Measurements from ENCODE around the gene ANKRD30BL.
"Not testable (repeated sequence)": the region's sequence is repeated elsewhere in the genome, so short reads cannot be mapped to it uniquely, and the experiment has no call there.

ANKRD30BL gene, protein sequence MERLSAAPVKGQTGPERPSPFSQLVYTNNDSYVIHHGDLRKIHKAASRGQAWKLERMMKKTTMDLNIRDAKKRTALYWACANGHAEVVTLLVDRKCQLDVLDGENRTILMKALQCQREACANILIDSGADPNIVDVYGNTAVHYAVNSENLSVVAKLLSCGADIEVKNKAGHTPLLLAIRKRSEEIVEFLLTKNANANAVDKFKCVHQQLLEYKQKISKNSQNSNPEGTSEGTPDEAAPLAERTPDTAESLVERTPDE

DNA sequence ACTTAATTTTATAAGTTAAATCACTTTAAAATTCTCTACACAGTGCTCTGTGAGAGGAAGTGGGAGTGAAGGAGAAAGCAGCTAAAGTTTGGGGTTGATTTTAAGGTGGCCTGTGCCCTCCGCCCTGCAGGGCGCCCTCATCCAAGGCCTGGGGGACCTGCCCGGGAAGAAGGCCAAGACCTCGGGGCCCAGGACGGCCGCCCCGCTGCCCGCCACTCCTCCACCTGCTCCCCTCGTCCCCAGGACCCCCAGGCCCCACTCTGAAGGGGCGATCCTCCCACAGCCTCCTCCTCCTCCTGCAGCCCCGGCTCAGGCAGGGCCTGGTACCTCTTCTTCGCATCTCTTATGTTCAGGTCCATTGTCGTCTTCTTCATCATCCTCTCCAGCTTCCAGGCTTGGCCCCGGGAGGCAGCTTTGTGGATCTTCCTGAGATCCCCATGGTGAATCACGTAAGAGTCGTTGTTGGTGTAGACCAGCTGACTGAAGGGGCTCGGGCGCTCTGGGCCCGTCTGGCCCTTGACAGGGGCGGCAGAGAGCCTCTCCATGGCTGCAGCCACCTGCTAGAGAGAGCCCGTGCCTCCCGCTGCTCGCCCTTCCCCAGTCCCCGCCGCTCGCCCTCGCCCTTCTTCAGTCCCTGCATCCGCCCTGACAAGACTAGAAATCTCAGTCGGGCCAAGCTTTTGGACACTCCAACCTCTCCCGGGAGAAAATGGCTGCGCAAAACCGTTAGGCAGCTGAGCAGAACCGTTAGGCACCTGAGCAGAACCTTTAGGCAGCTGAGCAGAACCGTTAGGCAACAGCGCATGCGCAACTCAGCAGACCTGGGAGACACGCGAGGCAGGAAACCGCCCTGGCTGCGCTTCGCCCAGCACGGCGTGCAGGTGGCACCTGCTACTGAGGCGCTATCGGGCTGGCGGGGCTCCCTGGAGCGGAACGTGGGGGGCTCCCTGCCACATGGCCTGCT, at the start of gene ANKRD30BL:
Gene ANKRD30BL (minus strand): TSS at position 792 of the 964 bp plus-strand sequence. CDS start 247 bp downstream, at position 545.
- DNase-seq (ENCODE audit: low spot score) = not testable (repeated sequence)

DNA sequence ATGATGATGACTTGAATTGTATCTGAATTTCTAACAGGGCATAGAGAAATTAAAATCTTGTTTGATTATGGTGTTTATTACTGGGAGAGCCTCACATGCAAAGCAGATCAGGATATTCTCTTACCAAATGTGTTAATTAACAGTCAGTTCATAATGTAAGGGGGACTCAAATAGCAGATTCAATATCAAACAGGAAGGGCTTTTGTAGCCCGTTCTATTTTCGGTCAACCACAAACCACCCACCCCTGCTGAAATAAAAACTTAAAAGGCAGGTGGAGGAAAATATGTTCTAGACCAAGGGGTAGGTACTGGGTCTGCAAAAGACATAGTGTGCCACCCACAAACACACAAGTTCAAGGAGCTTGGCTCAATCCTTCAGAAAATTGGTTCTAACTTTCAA, 41.1 kb upstream of the ANKRD30BL start:
- DNase-seq (ENCODE audit: low spot score) = not testable (repeated sequence)

DNA sequence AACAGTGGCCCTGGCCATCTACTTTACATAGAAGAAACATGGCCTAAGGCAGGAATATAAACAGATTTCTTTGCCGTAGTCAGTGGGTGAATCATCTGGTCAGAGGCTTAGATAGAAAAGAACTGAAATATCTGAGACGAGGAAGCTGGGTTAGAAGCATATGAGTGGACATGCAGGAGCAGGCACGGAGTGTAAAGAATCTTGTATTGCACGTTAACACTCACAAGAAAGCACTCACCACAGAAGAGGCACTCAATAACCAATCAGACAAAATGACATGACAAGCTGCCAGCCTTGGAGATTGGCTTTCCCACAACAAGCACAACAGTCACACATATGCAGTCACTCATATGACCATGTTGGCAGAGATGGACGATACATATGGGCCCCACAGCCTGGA, 31.1 kb upstream of the ANKRD30BL start:
- DNase-seq (ENCODE audit: low spot score) = not testable (repeated sequence)

DNA sequence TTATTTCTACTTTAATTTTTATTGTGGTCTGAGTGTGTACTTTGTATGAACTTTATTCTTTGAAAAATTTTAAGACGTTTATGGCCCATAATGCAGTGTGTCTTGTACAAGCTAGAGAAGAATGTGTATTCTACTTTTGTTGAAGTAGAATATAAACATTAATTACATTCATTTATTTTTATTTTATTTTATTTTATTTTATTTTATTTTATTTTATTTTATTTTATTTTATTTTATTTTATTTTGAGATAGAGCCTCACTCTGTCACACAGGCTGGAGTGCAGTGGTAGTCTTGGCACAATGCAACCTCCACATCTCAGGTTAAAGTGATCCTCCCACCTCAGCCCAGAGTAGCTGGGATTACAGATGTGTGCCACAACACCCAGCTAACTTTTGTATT, 5.3 kb upstream of the ANKRD30BL start:
- DNase-seq (ENCODE audit: low spot score) = not testable (repeated sequence)

DNA sequence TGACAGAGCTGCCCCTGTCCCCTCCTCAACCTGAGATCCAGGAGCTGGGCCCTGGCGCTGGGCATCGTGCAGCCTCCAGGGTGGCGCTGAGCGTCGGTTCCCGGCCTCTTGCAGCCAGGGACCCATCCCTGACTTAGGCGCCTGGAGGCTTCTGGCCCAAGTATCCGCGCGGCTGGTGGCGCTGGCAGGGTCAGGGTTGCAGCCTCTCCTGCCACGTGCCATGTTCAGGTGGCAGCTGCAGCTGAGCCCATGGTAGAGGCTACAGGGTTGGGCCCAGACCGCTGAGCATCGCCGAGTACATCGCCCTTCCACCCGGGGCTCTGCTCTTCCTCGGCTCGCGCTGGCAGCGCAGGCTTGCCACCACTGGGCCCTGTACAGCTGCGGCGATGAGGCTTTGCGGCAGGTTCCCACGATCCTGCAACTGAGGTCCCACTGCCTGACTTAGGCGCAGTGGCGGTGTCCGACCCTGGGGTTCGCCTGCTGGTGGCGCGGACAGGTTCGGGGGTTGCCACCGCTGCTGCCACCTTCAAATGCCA, 441 bp upstream of the ANKRD30BL start:
- DNase-seq (ENCODE audit: low spot score) = not testable (repeated sequence)

DNA sequence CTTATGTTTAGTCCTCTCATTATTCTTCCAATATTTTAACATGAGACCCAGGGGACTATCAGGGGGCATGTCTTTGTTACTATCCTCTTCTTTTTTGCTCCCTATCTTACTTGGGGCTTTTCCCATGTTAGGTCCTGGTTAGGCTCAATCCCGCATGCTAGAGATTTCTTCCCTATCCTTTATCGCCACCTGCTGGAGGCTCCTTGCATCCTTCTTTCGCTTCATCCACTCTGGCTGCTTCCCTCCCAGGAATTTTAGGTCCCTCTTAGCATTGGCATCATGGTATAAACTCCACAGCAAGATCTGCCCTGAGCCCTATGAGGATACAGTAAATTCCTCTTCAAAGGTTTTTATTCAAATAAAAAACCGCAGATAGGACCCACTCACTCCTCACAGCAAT, 15.0 kb downstream of the ANKRD30BL start:
- DNase-seq (ENCODE audit: low spot score) = not testable (repeated sequence)

Data from CD4-positive, alpha-beta T cell treated with Interleukin-6 at 100 ng/mL for 8 hours (primary cell).